Measurements from ENCODE around the gene KRT72.

DNA sequence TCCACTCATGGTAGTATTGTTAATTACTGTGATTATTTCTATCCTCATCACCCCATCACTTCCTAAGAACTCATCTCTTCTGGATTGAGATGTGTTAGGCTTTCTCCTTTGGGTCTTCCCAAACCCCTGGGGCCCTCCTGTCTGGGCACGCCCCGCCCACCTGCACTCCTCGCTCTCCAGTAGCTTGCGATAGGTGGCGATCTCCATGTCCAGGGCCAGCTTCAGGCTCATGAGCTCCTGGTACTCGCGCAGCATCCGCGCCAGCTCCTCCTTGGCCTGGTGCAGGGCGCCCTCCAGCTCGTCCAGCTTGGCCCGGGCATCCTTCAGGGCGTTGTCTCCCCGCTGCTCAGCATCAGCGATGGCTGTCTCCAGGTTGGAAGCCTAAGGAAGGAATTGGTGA lies 55.1 kb downstream of the KRT72 start:
- TF ChIP-seq, protein P1, sequence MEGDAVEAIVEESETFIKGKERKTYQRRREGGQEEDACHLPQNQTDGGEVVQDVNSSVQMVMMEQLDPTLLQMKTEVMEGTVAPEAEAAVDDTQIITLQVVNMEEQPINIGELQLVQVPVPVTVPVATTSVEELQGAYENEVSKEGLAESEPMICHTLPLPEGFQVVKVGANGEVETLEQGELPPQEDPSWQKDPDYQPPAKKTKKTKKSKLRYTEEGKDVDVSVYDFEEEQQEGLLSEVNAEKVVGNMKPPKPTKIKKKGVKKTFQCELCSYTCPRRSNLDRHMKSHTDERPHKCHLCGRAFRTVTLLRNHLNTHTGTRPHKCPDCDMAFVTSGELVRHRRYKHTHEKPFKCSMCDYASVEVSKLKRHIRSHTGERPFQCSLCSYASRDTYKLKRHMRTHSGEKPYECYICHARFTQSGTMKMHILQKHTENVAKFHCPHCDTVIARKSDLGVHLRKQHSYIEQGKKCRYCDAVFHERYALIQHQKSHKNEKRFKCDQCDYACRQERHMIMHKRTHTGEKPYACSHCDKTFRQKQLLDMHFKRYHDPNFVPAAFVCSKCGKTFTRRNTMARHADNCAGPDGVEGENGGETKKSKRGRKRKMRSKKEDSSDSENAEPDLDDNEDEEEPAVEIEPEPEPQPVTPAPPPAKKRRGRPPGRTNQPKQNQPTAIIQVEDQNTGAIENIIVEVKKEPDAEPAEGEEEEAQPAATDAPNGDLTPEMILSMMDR (optimal IDR thresholded peaks at IDR 0.05 in 1 of 3, IDR thresholded peaks at IDR 0.05 in 1 of 3, conservative IDR thresholded peaks at IDR 0.05 in 1 of 3; ENCODE audit: extremely low read depth in 1 of 3, insufficient read depth in 2 of 3, low read length in 3 of 3), result no peak
- no peak for TF ChIP-seq EZH2 (IDR thresholded peaks at IDR 0.05; ENCODE audit: low read length)

All from keratinocyte (primary cell).